Measurements from ENCODE around the gene USPL1. TPM values are rescaled to one million over a fixed set of nuclear protein-coding genes. Genes with fewer than 3 reads are reported as not detected.

Gene USPL1
- total RNA-seq, 2 donors from 2014 or later = 17.9 to 19.3 TPM

- WGBS, 2 experiments (ENCODE audit: insufficient coverage in 1 of 2, insufficient read length in 1 of 2) = 100% methylated on average over 1 of the region's 1 CpG; no CpG with 5 or more reads in 1 of the 2 experiments
- no peak for DNase-seq
- Histone ChIP-seq H3K27me3 (ENCODE audit: control insufficient read depth, insufficient read depth, low read length, poor library complexity, severe bottlenecking) (peaks cover 24% of the 10 kb centered on the region), H3K9ac (ENCODE audit: extremely low read depth, low read length, poor library complexity, severe bottlenecking) (no peak overlapping the region), H3K27ac (ENCODE audit: low read depth, low read length) (no peak overlapping the region), H3K4me3 (ENCODE audit: low read length) (no peak overlapping the region), H3K36me3 (ENCODE audit: control insufficient read depth, insufficient read depth, low read length) (peaks cover 64% of the 10 kb centered on the region), H3K4me1 (ENCODE audit: control insufficient read depth, insufficient read depth, low read length) (peaks cover 3% of the 10 kb centered on the region), H3K9me3 (ENCODE audit: control insufficient read depth, low read length) (no peaks in the 10 kb centered on the region)
- H3K27me3 Mint-ChIP-seq (ENCODE audit: insufficient read depth) = peaks cover 20% of the 10 kb centered on the region
- no peak overlapping the region for H3K27ac Mint-ChIP-seq
- peaks cover 53% of the 10 kb centered on the region for H3K36me3 Mint-ChIP-seq (ENCODE audit: low read depth)
- H3K4me1 Mint-ChIP-seq = peaks cover 4% of the 10 kb centered on the region
- H3K4me3 Mint-ChIP-seq = no peak overlapping the region
- H3K9me3 Mint-ChIP-seq = no peaks in the 10 kb centered on the region
- no peak for TF ChIP-seq CTCF (conservative IDR thresholded peaks at IDR 0.05)
These were observed 35.1 kb downstream of the USPL1 start for GRCh38 chr13:30652746-30653386.

- Mint-ChIP-seq H3K27me3 (ENCODE audit: insufficient read depth) (peaks cover 23% of the 10 kb centered on the region), H3K4me1 (peaks cover 5% of the 10 kb centered on the region), H3K9me3 (no peaks in the 10 kb centered on the region), H3K4me3 (no peak overlapping the region), H3K27ac (no peak overlapping the region), H3K36me3 (ENCODE audit: low read depth) (peaks cover 48% of the 10 kb centered on the region)
- Histone ChIP-seq H3K36me3 (ENCODE audit: control insufficient read depth, insufficient read depth, low read length) (peaks cover 69% of the 10 kb centered on the region), H3K4me1 (ENCODE audit: control insufficient read depth, insufficient read depth, low read length) (peaks cover 3% of the 10 kb centered on the region), H3K27me3 (ENCODE audit: control insufficient read depth, insufficient read depth, low read length, poor library complexity, severe bottlenecking) (peaks cover 25% of the 10 kb centered on the region), H3K9me3 (ENCODE audit: control insufficient read depth, low read length) (no peaks in the 10 kb centered on the region), H3K9ac (ENCODE audit: extremely low read depth, low read length, poor library complexity, severe bottlenecking) (no peak overlapping the region), H3K27ac (ENCODE audit: low read depth, low read length) (no peak overlapping the region), H3K4me3 (ENCODE audit: low read length) (no peak overlapping the region)
- 100% methylated on average over 1 of the region's 1 CpG for WGBS, 2 experiments (ENCODE audit: insufficient coverage in 1 of 2, insufficient read length in 1 of 2)
- DNase-seq = no peak
- no peak for TF ChIP-seq CTCF (conservative IDR thresholded peaks at IDR 0.05)
These were observed 36.7 kb downstream of the USPL1 start for GRCh38 chr13:30654430-30654829.

GRCh38 chr13:30656178-30656577 lies 38.5 kb downstream of the USPL1 start:
- DNase-seq = no peak
- peaks cover 23% of the 10 kb centered on the region for H3K27me3 Mint-ChIP-seq (ENCODE audit: insufficient read depth)
- Histone ChIP-seq H3K9ac (ENCODE audit: extremely low read depth, low read length, poor library complexity, severe bottlenecking) (no peak overlapping the region), H3K27ac (ENCODE audit: low read depth, low read length) (no peak overlapping the region), H3K36me3 (ENCODE audit: control insufficient read depth, insufficient read depth, low read length) (peaks cover 53% of the 10 kb centered on the region), H3K4me3 (ENCODE audit: low read length) (no peak overlapping the region), H3K4me1 (ENCODE audit: control insufficient read depth, insufficient read depth, low read length) (peaks cover 14% of the 10 kb centered on the region), H3K9me3 (ENCODE audit: control insufficient read depth, low read length) (no peaks in the 10 kb centered on the region), H3K27me3 (ENCODE audit: control insufficient read depth, insufficient read depth, low read length, poor library complexity, severe bottlenecking) (peaks cover 25% of the 10 kb centered on the region)
- H3K27ac Mint-ChIP-seq = no peak overlapping the region
- H3K4me1 Mint-ChIP-seq = peaks cover 23% of the 10 kb centered on the region
- WGBS, 2 experiments (ENCODE audit: insufficient coverage in 1 of 2, insufficient read length in 1 of 2) = 80 to 98% methylated on average over 1 to 2 of the region's 3 CpGs
- no peaks in the 10 kb centered on the region for H3K9me3 Mint-ChIP-seq
- H3K36me3 Mint-ChIP-seq (ENCODE audit: low read depth) = peaks cover 40% of the 10 kb centered on the region
- no peak overlapping the region for H3K4me3 Mint-ChIP-seq
- TF ChIP-seq CTCF (conservative IDR thresholded peaks at IDR 0.05) = no peak

Data from endodermal cell (in vitro differentiated cells).